Measurements from ENCODE around the gene MICA.
"Not testable (repeated sequence)": the region's sequence is repeated elsewhere in the genome, so short reads cannot be mapped to it uniquely, and the experiment has no call there.

Gene MICA

DNA sequence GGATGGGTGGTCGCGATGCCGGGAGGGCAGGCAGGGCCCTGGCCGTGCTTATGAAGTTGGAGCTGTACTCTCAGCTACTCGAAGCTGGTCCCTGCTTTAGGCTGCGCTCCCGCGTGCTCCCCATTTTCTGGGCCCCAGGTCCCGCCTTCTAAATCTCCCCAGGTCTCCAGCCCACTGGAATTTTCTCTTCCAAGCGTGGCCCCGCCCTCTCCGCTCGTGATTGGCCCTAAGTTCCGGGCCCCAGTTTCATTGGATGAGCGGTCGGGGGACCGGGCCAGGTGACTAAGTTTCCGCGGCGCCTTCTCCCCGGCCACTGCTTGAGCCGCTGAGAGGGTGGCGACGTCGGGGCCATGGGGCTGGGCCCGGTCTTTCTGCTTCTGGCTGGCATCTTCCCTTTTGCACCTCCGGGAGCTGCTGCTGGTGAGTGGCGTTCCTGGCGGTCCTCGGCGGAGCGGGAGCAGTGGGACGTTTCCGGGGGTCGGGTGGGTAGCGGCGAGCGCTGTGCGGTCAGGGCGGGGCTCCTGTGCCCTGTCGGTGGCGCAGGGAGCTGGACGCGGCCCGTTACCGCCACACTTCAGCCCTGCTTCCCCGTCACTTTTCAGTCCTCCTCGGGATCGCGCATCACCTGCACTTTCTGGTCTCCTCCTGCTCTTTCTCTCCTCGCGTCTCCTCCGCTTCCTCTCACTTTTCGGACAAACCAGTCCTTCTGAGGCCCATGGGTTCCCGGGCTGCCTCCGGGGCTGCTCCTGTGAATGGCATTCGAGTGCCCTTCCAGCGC, at the start of gene MICA:
Gene MICA (plus strand): TSS at position 313 of the 778 bp plus-strand sequence. CDS start 38 bp downstream, at position 351.
- in situ Hi-C loops (cut with HindIII; ENCODE audit: low sequenced_read_pairs): no loop called here

DNA sequence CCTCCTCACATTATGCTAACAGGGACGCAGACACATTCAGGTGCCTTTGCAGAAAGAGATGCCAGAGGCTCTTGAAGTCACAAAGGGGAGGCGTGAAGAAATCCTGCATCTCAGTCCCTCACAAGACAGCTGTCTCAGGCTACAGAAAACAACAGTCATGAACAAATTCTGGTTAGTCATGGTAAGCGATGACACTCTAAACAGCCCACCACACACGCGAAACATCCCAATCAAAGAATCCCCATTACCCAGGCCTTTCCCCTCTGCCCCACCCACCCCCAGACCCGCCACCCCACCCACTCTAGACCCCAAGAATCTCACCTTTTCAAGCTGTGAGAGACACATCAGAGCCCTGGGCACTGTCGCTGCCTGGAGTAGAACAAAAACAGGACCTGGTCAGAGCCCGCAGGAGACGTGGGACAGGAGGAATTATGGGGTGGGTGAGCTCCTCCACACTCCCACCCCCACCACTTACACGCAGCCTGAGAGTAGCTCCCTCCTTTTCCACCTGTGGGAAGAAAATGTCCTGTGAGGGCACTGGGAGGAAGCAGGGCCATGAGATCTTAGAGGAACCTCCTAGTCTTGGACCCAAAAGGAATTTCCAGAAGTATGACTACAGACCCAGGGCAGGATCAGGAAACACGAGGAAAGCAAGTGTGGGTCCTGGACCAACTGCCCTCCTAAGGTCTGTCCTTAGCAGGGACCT, 49.1 kb upstream of the MICA start:
- in situ Hi-C loops (cut with HindIII; ENCODE audit: low sequenced_read_pairs): no loop called here

GRCh38 chr6:31354864-31355582, 48.4 kb upstream of the MICA start:
- in situ Hi-C loops (cut with HindIII; ENCODE audit: low sequenced_read_pairs): no loop called here

DNA sequence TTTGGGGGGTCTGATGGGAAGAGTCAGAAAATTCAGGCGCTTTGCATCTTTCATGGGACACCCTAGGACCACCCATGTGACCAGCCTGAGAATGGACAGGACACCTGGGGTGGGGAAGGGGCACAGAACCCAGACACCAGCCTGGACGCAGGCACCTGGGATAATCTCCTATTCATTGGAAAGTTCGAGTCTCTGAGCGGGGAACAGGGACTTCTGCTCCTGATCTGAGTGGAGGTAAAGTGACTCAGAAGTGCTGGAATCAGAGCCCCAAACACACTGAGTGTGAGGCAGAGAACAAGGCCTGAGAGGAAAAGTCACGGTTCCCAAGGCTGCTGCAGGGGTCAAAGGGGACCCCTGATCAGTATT, 47.8 kb upstream of the MICA start:
- in situ Hi-C loops (cut with HindIII; ENCODE audit: low sequenced_read_pairs): no loop called here

DNA sequence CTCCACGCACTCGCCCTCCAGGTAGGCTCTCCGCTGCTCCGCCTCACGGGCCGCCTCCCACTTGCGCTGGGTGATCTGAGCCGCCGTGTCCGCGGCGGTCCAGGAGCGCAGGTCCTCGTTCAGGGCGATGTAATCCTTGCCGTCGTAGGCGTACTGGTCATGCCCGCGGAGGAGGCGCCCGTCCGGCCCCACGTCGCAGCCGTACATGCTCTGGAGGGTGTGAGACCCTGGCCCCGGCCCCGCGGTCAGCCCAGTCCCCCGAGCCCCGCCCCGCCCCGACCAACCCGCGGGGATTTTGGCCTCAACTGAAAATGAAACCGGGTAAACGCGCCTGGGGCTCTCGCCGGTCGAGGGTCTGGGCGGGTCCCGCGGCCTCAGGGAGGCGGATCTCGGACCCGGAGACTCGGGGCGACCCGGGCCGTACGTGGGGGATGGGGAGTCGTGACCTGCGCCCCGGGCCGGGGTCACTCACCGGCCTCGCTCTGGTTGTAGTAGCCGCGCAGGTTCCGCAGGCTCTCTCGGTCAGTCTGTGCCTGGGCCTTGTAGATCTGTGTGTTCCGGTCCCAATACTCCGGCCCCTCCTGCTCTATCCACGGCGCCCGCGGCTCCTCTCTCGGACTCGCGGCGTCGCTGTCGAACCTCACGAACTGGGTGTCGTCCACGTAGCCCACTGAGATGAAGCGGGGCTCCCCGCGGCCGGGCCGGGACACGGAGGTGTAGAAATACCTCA, 47.0 kb upstream of the MICA start:
- in situ Hi-C loops (cut with HindIII; ENCODE audit: low sequenced_read_pairs): no loop called here

DNA sequence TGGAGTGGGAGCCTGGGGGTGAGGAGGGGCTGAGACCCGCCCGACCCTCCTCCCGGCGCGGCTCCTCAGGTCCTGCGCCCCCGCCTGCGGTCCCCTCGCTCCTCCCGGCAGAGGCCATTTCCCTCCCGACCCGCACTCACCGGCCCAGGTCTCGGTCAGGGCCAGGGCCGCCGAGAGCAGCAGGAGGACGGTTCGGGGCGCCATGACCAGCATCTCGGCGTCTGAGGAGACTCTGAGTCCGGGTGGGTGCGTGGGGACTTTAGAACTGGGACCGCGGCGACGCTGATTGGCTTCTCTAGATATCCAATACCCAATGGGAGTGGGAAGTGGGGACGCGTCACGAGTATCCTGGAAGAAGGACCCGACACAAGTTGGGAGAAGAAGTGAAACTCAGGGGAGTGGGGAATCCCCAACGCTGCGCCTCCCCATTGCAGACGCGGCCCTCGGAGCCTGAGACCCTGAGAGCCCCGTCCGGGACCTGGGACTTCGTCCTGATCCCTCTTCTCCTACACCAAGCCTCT, 46.4 kb upstream of the MICA start, which contains the start of gene HLA-B:
Gene HLA-B (minus strand): TSS at position 234 of the 521 bp plus-strand sequence. CDS start 21 bp downstream, at position 213.
- in situ Hi-C loops (cut with HindIII; ENCODE audit: low sequenced_read_pairs): no loop called here

DNA sequence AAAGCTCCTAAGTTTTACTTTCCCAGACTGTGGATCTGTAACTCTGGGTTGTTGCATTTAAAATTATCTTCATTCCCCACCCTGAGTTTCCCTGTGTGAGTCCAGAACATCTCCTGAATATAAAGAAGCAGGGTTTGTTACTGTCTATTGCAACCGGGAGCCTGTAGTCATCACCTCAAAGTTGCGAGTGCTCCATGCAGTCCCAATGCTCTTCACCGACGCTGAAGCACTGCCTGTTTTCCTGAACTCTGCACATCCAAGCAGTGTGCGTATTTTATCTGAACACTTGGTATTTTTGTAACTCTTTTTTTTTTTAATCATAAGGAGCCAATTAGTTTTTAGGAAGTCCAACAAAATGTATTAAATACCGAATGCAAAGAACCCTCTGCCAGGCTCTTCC, 45.5 kb upstream of the MICA start:
- in situ Hi-C loops (cut with HindIII; ENCODE audit: low sequenced_read_pairs): no loop called here

- in situ Hi-C loops (cut with HindIII; ENCODE audit: low sequenced_read_pairs): no loop called here
Measured at GRCh38 chr6:31358302-31358701, 45.1 kb upstream of the MICA start.

DNA sequence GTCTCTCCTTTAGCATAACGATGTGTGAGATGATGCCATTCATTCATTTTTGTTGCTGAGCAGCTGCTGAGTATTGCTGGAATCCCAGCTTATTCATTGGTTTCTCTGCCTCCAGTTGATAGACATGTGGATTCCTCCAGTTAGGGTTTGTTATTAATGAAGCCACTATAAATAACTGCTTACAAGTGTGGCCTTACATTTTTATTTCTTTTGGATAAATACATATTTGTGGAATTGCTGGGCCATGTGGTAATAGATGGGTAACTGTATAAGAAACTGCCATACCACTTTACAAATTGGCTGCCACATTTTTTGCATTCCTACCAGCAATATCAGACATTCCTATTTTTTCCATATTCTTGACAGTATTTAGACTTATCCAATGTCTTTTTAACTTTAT, 43.8 kb upstream of the MICA start:
- in situ Hi-C loops (cut with HindIII; ENCODE audit: low sequenced_read_pairs): no loop called here

- in situ Hi-C loops (cut with HindIII; ENCODE audit: low sequenced_read_pairs): no loop called here
Measured at GRCh38 chr6:31362751-31363150, 40.6 kb upstream of the MICA start.

DNA sequence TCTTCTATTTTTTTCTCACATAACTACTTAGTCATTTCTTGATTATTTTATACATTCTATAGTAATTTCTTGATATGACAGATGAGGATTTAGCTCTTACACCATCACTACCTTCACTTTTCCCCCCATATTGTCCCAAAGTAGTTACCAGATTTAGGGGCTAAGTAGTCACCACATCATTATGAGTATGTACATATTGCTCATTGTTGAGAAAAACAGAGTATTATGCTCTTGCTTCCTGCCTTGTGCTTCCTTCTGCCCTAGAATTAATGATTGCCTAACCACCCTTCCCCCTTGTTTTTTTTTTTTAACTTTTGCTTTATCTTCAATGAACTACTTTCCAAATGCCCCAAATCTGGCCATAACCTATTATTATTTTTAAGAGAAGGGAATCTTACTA, 39.6 kb upstream of the MICA start:
- in situ Hi-C loops (cut with HindIII; ENCODE audit: low sequenced_read_pairs): no loop called here

GRCh38 chr6:31365864-31366263, 37.5 kb upstream of the MICA start:
- in situ Hi-C loops (cut with HindIII; ENCODE audit: low sequenced_read_pairs): no loop called here

GRCh38 chr6:31366693-31367470, 36.5 kb upstream of the MICA start:
- in situ Hi-C loops (cut with HindIII; ENCODE audit: low sequenced_read_pairs): no loop called here

DNA sequence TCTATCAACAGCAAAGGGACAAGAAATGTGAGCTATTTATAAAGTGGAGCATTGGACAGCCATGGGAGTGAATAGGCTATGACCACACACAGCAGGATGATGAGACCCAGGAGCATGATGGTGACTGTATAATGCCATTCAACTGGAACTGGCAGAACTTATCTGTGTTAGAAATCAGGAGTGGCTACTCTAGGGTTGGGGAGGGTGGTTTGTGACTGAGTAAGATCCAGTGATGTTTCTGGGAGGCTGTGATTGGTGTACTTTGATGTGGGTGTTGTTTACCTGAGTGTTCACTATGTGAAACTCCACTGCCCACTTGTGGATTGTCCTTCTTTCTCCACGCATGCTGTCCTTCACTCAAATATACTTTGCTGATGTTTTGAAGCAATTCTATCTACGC, 34.9 kb upstream of the MICA start:
- in situ Hi-C loops (cut with HindIII; ENCODE audit: low sequenced_read_pairs): no loop called here

- in situ Hi-C loops (cut with HindIII; ENCODE audit: low sequenced_read_pairs): not testable (repeated sequence)
Measured at GRCh38 chr6:31374118-31374517, 29.3 kb upstream of the MICA start.

DNA sequence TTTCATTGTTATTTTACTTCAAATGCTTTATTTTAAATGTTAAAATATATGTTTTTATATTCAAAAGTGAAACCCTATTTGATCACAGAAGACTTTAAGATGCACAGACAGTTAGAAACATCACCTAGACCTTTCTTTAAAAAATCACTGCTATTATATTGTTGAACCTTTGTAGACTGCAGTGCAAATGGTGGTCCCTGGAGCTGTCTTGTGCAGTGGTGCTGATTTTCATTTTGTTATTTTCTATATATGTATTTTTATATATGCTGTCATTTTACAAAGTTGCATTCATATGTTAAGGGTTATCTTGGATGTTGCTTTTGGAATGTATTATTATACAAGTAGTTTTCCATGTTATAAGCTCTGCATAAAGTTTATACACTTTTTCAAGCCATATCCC, 27.7 kb upstream of the MICA start:
- in situ Hi-C loops (cut with HindIII; ENCODE audit: low sequenced_read_pairs): no loop called here

- in situ Hi-C loops (cut with HindIII; ENCODE audit: low sequenced_read_pairs): no loop called here
Measured at GRCh38 chr6:31377029-31377428, 26.4 kb upstream of the MICA start.

DNA sequence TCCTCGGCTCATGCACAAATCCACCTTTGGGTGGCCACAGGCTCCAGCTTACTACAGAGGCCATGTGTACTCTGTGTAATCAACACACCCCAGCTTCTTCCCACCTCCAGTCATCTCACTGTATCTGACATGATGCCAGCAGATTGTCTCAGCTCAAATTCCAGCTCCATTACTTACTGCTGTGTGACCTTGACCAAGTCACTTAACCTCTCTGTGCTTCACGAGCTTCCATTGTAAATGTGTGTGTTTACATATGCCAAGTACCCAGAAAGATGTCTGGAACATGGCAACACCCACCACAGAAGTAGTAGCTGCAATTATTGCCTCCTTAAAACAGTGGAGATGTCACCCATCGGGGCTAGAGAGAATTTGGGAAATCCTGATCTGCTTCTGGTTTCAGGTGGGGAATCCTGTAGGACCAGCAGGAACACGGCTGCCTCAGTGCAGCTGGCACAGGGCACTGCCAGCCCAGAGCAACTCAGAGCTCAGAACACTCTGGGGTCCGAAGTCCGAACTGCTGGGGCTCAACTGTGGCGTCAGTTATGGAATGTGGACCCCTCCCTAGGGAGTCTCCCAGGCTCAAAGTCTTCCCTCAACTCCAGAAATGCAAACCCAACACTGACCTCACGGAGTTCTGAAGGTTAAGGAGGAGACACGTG, 25.2 kb upstream of the MICA start:
- in situ Hi-C loops (cut with HindIII; ENCODE audit: low sequenced_read_pairs): no loop called here

- in situ Hi-C loops (cut with HindIII; ENCODE audit: low sequenced_read_pairs): no loop called here
Measured at GRCh38 chr6:31378721-31379103, 24.7 kb upstream of the MICA start.

DNA sequence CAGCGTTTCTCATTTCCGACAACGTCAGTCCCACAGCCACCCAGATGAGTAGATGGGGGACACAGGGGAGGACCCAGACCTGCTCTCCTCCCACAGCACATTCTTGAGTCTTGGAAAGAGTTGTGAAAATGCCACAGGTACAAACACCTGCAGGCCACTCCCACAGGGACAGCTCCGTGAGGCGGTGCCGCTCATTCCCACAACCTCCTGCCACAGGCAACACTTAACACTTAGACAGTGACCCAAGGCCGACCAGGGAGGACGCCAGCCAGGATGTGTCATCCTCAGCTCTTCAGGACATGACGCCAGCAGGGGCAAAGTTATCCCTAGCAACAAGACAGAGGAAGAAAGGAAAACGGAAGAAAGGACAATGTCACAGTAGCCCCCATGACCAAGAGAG, 23.5 kb upstream of the MICA start:
- in situ Hi-C loops (cut with HindIII; ENCODE audit: low sequenced_read_pairs): no loop called here
